ENCODE measurements around the gene FRMD4A.

- no peak for TF ChIP-seq POLR2AphosphoS5 (IDR thresholded peaks at IDR 0.05; ENCODE audit: low read depth, low read length)
- TF ChIP-seq POLR2A (IDR thresholded peaks at IDR 0.05; ENCODE audit: low read depth, low read length), result no peak
These were observed 361.5 kb downstream of the FRMD4A start for GRCh38 chr10:13969118-13969791.

All from GM12892 (cell line).